WTC11 (cell line): Measurements from ENCODE around the gene CPVL. TPM values are rescaled to one million over a fixed set of nuclear protein-coding genes. Genes with fewer than 3 reads are reported as not detected.

Source experiments
- ATAC-seq: fragments of 200-7000 bp; cut with Tn5 transposase; 2 replicates; pipeline ENCODE4 v1.10.0; 2021; ENCODE audit warnings: mild to moderate bottlenecking, moderate library complexity
- CTCF ChIA-PET: fragments of 300-600 bp; sonication (Branson Sonifier 250); formaldehyde crosslinking; loops from one replicate; lab custom pipeline; 2021; ENCODE audit warnings: antibody characterized with exemption; lab: Charles Lee
- POLR2A ChIA-PET: fragments of 350-600 bp; sonication (Branson Sonifier 250); formaldehyde crosslinking; loops from one replicate; lab custom pipeline; 2021; ENCODE audit warnings: antibody characterized with exemption; lab: Charles Lee
- DNase-seq: peaks from one replicate; pipeline ENCODE4 v3.0.0; 2021; ENCODE audit warnings: low spot score
- H3K27ac Mint-ChIP-seq: 2 replicates; pipeline ENCODE4 v1.8.0; 2021; ENCODE audit warnings: mixed read lengths
- H3K27me3 Mint-ChIP-seq: 2 replicates; pipeline ENCODE4 v1.8.0; 2021; ENCODE audit warnings: low read depth, mild to moderate bottlenecking, moderate library complexity, mixed read lengths
- H3K36me3 Mint-ChIP-seq: 2 replicates; pipeline ENCODE4 v1.8.0; 2021; ENCODE audit warnings: mixed read lengths
- H3K4me1 Mint-ChIP-seq: 2 replicates; pipeline ENCODE4 v1.8.0; 2022; ENCODE audit warnings: mixed read lengths
- H3K4me3 Mint-ChIP-seq: 2 replicates; pipeline ENCODE4 v1.8.0; 2021; ENCODE audit warnings: mild to moderate bottlenecking, moderate library complexity, mixed read lengths
- H3K9me3 Mint-ChIP-seq: 2 replicates; pipeline ENCODE4 v1.8.0; 2021; ENCODE audit warnings: mixed read lengths
- AFF4 ChIP-seq: sonication (generic); formaldehyde crosslinking; IDR thresholded peaks from 2 replicates; pipeline ENCODE4 v1.8.1; 2023; ENCODE audit warnings: mild to moderate bottlenecking, missing genetic modification reagents, borderline replicate concordance
- AR ChIP-seq: fragments of 250-450 bp; sonication (Bioruptor Pico); IDR thresholded peaks from 2 replicates; pipeline ENCODE4 v1.9.0; 2021; ENCODE audit warnings: mild to moderate bottlenecking
- ATF1 ChIP-seq: sonication (generic); formaldehyde crosslinking; IDR thresholded peaks from 2 replicates; pipeline ENCODE4 v1.8.1; 2023; ENCODE audit warnings: mild to moderate bottlenecking, moderate library complexity, missing genetic modification reagents
- ATF2 ChIP-seq: sonication (generic); formaldehyde crosslinking; IDR thresholded peaks from 2 replicates; pipeline ENCODE4 v1.8.1; 2022; ENCODE audit warnings: low read depth, missing genetic modification reagents, borderline replicate concordance
- ATF3 ChIP-seq: sonication (generic); formaldehyde crosslinking; conservative IDR thresholded peaks from 2 replicates; pipeline ENCODE4 v1.8.1; 2022; ENCODE audit warnings: mild to moderate bottlenecking, missing genetic modification reagents
- CREB1 ChIP-seq: sonication (generic); formaldehyde crosslinking; IDR thresholded peaks from 2 replicates; pipeline ENCODE4 v1.8.0; 2023; ENCODE audit warnings: mild to moderate bottlenecking, missing genetic modification reagents
- CREM ChIP-seq: sonication (generic); formaldehyde crosslinking; IDR thresholded peaks from 2 replicates; pipeline ENCODE4 v1.8.1; 2022; ENCODE audit warnings: mild to moderate bottlenecking, missing genetic modification reagents, moderate library complexity
- FOXJ3 ChIP-seq: sonication (generic); formaldehyde crosslinking; IDR thresholded peaks from 2 replicates; pipeline ENCODE4 v1.9.0; 2021; ENCODE audit warnings: missing genetic modification reagents, mild to moderate bottlenecking, borderline replicate concordance
- GABPB1 ChIP-seq: sonication (generic); formaldehyde crosslinking; IDR thresholded peaks from 2 replicates; pipeline ENCODE4 v1.8.1; 2023; ENCODE audit warnings: mild to moderate bottlenecking, missing genetic modification reagents
- GTF2I ChIP-seq: fragments of 250-450 bp; sonication (Bioruptor Pico); conservative IDR thresholded peaks from 2 replicates; pipeline ENCODE4 v1.4.0; 2021; ENCODE audit warnings: mild to moderate bottlenecking
- JAZF1 ChIP-seq: fragments of 250-450 bp; sonication (Bioruptor Pico); IDR thresholded peaks from 2 replicates; pipeline ENCODE4 v1.9.0; 2021; ENCODE audit warnings: moderate library complexity, mild to moderate bottlenecking, inconsistent platforms
- NFATC4 ChIP-seq: fragments of 250-450 bp; sonication (Bioruptor Pico); IDR thresholded peaks from 2 replicates; pipeline ENCODE4 v1.9.0; 2021; ENCODE audit warnings: mild to moderate bottlenecking
- NFE2L1 ChIP-seq: sonication (generic); formaldehyde crosslinking; IDR thresholded peaks from 2 replicates; pipeline ENCODE4 v1.8.1; 2023; ENCODE audit warnings: missing genetic modification reagents
- NFYB ChIP-seq: sonication (generic); formaldehyde crosslinking; conservative IDR thresholded peaks from 2 replicates; pipeline ENCODE4 v1.8.0; 2022; ENCODE audit warnings: low read depth, missing genetic modification reagents
- PRRX2 ChIP-seq: fragments of 250-450 bp; sonication (Bioruptor Pico); IDR thresholded peaks from 2 replicates; pipeline ENCODE4 v1.8.0; 2021; ENCODE audit warnings: mild to moderate bottlenecking
- TP53 ChIP-seq: sonication (generic); formaldehyde crosslinking; IDR thresholded peaks from 2 replicates; pipeline ENCODE4 v1.8.1; 2023; ENCODE audit warnings: mild to moderate bottlenecking, missing genetic modification reagents
- ZNF671 ChIP-seq: fragments of 250-450 bp; sonication (Bioruptor Pico); IDR thresholded peaks from 2 replicates; pipeline ENCODE4 v1.8.0; 2021; ENCODE audit warnings: mild to moderate bottlenecking
- total RNA-seq: library from RNA; stranded (reverse); gene quantifications from 3 replicates; pipeline ENCODE4 v1.2.3, GENCODE V29; 2021

CPVL gene
- total RNA-seq, 1 experiment from 2014 or later, result 34.2 TPM

DNA sequence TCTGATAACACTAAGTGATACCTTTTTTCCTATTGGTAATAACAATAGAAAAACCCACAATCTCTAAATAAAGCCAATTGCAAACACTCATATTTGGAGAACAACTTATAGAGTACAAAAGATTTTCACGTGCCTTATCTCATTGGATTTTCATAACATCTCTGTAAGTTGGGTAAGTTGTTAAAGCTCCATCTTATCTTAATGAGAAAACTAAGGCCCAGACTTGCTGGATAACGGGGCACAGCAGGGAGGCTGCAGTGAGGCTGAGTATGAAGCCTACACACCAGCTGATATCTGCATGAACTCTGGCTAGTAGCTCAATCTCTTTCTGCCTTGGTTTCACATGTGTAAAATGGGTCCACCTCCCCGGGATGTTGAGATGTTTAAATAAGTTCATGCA is 26.8 kb downstream of the CPVL start (continued):
- TF ChIP-seq ATF2 (CRISPR knock-in tag) (no peak), TP53 (no peak), ATF3 (CRISPR knock-in tag) (no peak), ZNF671 (CRISPR knock-in tag) (no peak), JAZF1 (no peak), NFATC4 (no peak), PRRX2 (CRISPR knock-in tag) (no peak)
- TF ChIP-seq, all 79 proteins: peak for 0

GRCh38 chr7:29116361-29117200 is 29.8 kb downstream of the CPVL start:
- no peak overlapping the region for H3K4me3 Mint-ChIP-seq
- H3K4me1 Mint-ChIP-seq, result peaks cover 39% of the 10 kb centered on the region
- TF ChIP-seq JAZF1 (no peak), ATF1 (CRISPR knock-in tag) (no peak), NFYB (CRISPR knock-in tag) (no peak), FOXJ3 (CRISPR knock-in tag) (no peak), AFF4 (CRISPR knock-in tag) (no peak), CREB1 (CRISPR knock-in tag) (no peak), GABPB1 (CRISPR knock-in tag) (no peak), CREM (CRISPR knock-in tag) (no peak), GTF2I (CRISPR knock-in tag) (no peak), AR (no peak), NFE2L1 (CRISPR knock-in tag) (no peak)
- no peaks in the 10 kb centered on the region for H3K9me3 Mint-ChIP-seq
- no peaks in the 10 kb centered on the region; the same call in 1 of the 2 replicates for H3K27me3 Mint-ChIP-seq
- H3K27ac Mint-ChIP-seq, result no peak overlapping the region
- DNase-seq, result no peak
- ChIA-PET POLR2A (no interaction called here), CTCF (interaction anchor here (0.7 to 2.6 kb wide), 8 partner anchors 10 to 292 kb away, joined by 3 to 17 read pairs (median 4); no protein-coding TSS in a partner anchor)
- ATAC-seq, result no peak
- H3K36me3 Mint-ChIP-seq, result peaks cover 3% of the 10 kb centered on the region
